ENCODE data around the gene TTC17. TPM values are rescaled to one million over a fixed set of nuclear protein-coding genes. Genes with fewer than 3 reads are reported as not detected.
"Not testable (repeated sequence)": the region's sequence is repeated elsewhere in the genome, so short reads cannot be mapped to it uniquely, and the experiment has no call there.

TTC17 gene
- total RNA-seq, 1 donor from 2014 or later = 53.8 TPM

DNA sequence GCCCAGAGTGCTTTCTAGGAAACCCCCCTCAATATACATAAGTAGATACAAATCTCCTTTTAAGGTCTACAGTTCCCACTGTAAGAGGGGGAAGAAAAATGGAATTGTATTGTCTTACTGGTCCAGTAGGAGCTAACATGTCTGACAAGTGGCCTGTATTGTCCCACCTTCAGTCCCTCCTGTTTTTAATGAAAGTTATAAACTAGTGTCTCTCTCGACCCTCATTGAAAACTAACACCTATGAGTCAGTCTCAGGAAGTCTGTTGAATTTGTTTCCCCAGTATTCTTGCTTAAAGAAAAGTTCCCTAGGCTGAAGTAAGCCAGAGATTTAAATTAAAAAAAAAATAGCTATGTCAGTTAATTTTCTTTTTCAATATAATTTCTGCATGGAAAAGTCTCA is 69.3 kb downstream of the TTC17 start:
- TF ChIP-seq, protein P1, sequence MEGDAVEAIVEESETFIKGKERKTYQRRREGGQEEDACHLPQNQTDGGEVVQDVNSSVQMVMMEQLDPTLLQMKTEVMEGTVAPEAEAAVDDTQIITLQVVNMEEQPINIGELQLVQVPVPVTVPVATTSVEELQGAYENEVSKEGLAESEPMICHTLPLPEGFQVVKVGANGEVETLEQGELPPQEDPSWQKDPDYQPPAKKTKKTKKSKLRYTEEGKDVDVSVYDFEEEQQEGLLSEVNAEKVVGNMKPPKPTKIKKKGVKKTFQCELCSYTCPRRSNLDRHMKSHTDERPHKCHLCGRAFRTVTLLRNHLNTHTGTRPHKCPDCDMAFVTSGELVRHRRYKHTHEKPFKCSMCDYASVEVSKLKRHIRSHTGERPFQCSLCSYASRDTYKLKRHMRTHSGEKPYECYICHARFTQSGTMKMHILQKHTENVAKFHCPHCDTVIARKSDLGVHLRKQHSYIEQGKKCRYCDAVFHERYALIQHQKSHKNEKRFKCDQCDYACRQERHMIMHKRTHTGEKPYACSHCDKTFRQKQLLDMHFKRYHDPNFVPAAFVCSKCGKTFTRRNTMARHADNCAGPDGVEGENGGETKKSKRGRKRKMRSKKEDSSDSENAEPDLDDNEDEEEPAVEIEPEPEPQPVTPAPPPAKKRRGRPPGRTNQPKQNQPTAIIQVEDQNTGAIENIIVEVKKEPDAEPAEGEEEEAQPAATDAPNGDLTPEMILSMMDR (IDR thresholded peaks at IDR 0.05) = no peak
- Mint-ChIP-seq H3K27me3 (ENCODE audit: low read depth) (no peaks in the 10 kb centered on the region), H3K4me3 (ENCODE audit: unreplicated experiment) (no peak overlapping the region), H3K36me3 (ENCODE audit: low read depth) (peaks cover 4% of the 10 kb centered on the region), H3K4me1 (ENCODE audit: low read depth) (no peaks in the 10 kb centered on the region), H3K9me3 (ENCODE audit: low read depth) (no peaks in the 10 kb centered on the region), H3K27ac (ENCODE audit: unreplicated experiment) (no peak overlapping the region)
- no peak for DNase-seq (ENCODE audit: low spot score)

GRCh38 chr11:43430916-43431315 is 72.2 kb downstream of the TTC17 start:
- not testable (repeated sequence) for H3K27me3 Mint-ChIP-seq (ENCODE audit: low read depth); H3K9me3 Mint-ChIP-seq (ENCODE audit: low read depth); H3K4me1 Mint-ChIP-seq (ENCODE audit: low read depth); H3K27ac Mint-ChIP-seq (ENCODE audit: unreplicated experiment); H3K36me3 Mint-ChIP-seq (ENCODE audit: low read depth); DNase-seq (ENCODE audit: low spot score); H3K4me3 Mint-ChIP-seq (ENCODE audit: unreplicated experiment)

- H3K27me3 Mint-ChIP-seq (ENCODE audit: low read depth) = no peaks in the 10 kb centered on the region
- no peak overlapping the region for H3K4me3 Mint-ChIP-seq (ENCODE audit: unreplicated experiment)
- peaks cover 30% of the 10 kb centered on the region for H3K36me3 Mint-ChIP-seq (ENCODE audit: low read depth)
- no peaks in the 10 kb centered on the region for H3K9me3 Mint-ChIP-seq (ENCODE audit: low read depth)
- no peaks in the 10 kb centered on the region for H3K4me1 Mint-ChIP-seq (ENCODE audit: low read depth)
- no peak overlapping the region for H3K27ac Mint-ChIP-seq (ENCODE audit: unreplicated experiment)
- TF ChIP-seq, protein P1 (IDR thresholded peaks at IDR 0.05) = no peak
- DNase-seq (ENCODE audit: low spot score) = no peak
These were observed 76.2 kb downstream of the TTC17 start for GRCh38 chr11:43434893-43435292.

- H3K27me3 Mint-ChIP-seq (ENCODE audit: low read depth) = no peaks in the 10 kb centered on the region
- no peak overlapping the region for H3K4me3 Mint-ChIP-seq (ENCODE audit: unreplicated experiment)
- no peak overlapping the region for H3K27ac Mint-ChIP-seq (ENCODE audit: unreplicated experiment)
These were observed 81.8 kb downstream of the TTC17 start for GRCh38 chr11:43440486-43440885.

GRCh38 chr11:43443811-43444210 is 85.1 kb downstream of the TTC17 start:
- Mint-ChIP-seq H3K4me3 (ENCODE audit: unreplicated experiment) (no peak overlapping the region), H3K9me3 (ENCODE audit: low read depth) (no peaks in the 10 kb centered on the region), H3K27ac (ENCODE audit: unreplicated experiment) (no peak overlapping the region), H3K36me3 (ENCODE audit: low read depth) (peaks cover 41% of the 10 kb centered on the region), H3K27me3 (ENCODE audit: low read depth) (no peaks in the 10 kb centered on the region), H3K4me1 (ENCODE audit: low read depth) (no peaks in the 10 kb centered on the region)
- TF ChIP-seq, protein P1 (IDR thresholded peaks at IDR 0.05) = no peak
- DNase-seq (ENCODE audit: low spot score) = no peak

More at GRCh38 chr11:43440486-43440885, 81.8 kb downstream of the TTC17 start:
- TF ChIP-seq, protein P1 (IDR thresholded peaks at IDR 0.05) = no peak
- Mint-ChIP-seq H3K4me1 (ENCODE audit: low read depth) (no peaks in the 10 kb centered on the region), H3K36me3 (ENCODE audit: low read depth) (peaks cover 45% of the 10 kb centered on the region), H3K9me3 (ENCODE audit: low read depth) (no peaks in the 10 kb centered on the region)
- no peak for DNase-seq (ENCODE audit: low spot score)

DNA sequence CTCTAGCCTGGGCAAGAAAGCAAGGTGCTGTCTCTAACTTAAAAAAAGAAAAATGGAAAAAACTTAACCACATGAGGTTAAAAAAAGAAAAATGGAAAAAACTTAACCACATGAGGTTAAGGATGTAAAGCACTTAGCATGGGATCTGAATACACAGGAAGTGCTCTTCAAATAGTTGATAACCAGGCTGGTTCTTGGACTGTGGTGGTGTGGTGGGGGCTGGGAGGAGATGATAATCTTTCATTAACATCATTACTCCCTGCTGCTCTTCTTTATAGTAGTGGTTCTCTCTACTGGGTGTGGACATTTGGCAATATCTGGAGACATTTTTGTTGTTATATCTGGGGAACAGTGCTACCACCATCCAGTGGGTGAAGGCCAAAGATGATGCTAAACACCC is 88.4 kb downstream of the TTC17 start:
- Mint-ChIP-seq H3K4me1 (ENCODE audit: low read depth) (no peaks in the 10 kb centered on the region), H3K27me3 (ENCODE audit: low read depth) (no peaks in the 10 kb centered on the region), H3K4me3 (ENCODE audit: unreplicated experiment) (no peak overlapping the region), H3K36me3 (ENCODE audit: low read depth) (peaks cover 43% of the 10 kb centered on the region), H3K9me3 (ENCODE audit: low read depth) (no peaks in the 10 kb centered on the region), H3K27ac (ENCODE audit: unreplicated experiment) (no peak overlapping the region)
- TF ChIP-seq, protein P1 (IDR thresholded peaks at IDR 0.05) = no peak
- DNase-seq (ENCODE audit: low spot score) = no peak

Data from chondrocyte (in vitro differentiated cells).